Activated CD8-positive, alpha-beta T cell treated with anti-CD3 and anti-CD28 coated beads for 36 hours (primary cell): ENCODE data around the gene CDH2. TPM values are rescaled to one million over a fixed set of nuclear protein-coding genes. Genes with fewer than 3 reads are reported as not detected.

Source experiments
- ATAC-seq: fragments of 200-7000 bp; cut with Tn5 transposase; one replicate; pipeline ENCODE4 v1.10.0; 2021; ENCODE audit warnings: mild to moderate bottlenecking, moderate library complexity
- CTCF ChIA-PET: fragments of 350-600 bp; sonication (Branson Sonifier 250); formaldehyde crosslinking; loops from one replicate; lab custom pipeline; 2021; ENCODE audit warnings: antibody characterized with exemption; lab: Charles Lee
- POLR2A ChIA-PET: fragments of 350-600 bp; sonication (Branson Sonifier 250); formaldehyde crosslinking; loops from one replicate; lab custom pipeline; 2021; ENCODE audit warnings: antibody characterized with exemption; lab: Charles Lee
- DNase-seq: peaks from one replicate; pipeline ENCODE4 v3.0.0-alpha.2; 2020
- H3K27ac Mint-ChIP-seq: one replicate; pipeline ENCODE4 v1.8.0; 2021; ENCODE audit warnings: mild to moderate bottlenecking, mixed read lengths
- H3K27me3 Mint-ChIP-seq: one replicate; pipeline ENCODE4 v1.8.0; 2021; ENCODE audit warnings: mixed read lengths
- H3K36me3 Mint-ChIP-seq: one replicate; pipeline ENCODE4 v1.8.0; 2021; ENCODE audit warnings: low read depth, mixed read lengths
- H3K4me1 Mint-ChIP-seq: one replicate; pipeline ENCODE4 v1.8.0; 2021; ENCODE audit warnings: low read depth, mixed read lengths
- H3K4me3 Mint-ChIP-seq: one replicate; pipeline ENCODE4 v1.8.0; 2021; ENCODE audit warnings: mild to moderate bottlenecking, moderate library complexity, mixed read lengths
- H3K9me3 Mint-ChIP-seq: one replicate; pipeline ENCODE4 v1.8.0; 2021; ENCODE audit warnings: mixed read lengths
- CTCF ChIP-seq: fragments of 200-600 bp; IDR thresholded peaks from one replicate; pipeline ENCODE4 v1.8.0; 2022; ENCODE audit warnings: antibody characterized with exemption, mild to moderate bottlenecking
- intact Hi-C: fragments of 100-400 bp; cut with micrococcal nuclease; formaldehyde crosslinking; loops from one replicate; pipeline ENCODE4 v1.10.0; 2022
- total RNA-seq, 2 experiments: library from RNA; stranded (reverse); gene quantifications; one replicate each; pipeline ENCODE4 v1.2.3, GENCODE V29; 2021

The CDH2 gene
- total RNA-seq, 2 experiments from 2014 or later: 0.18 TPM; not detected in 1

GRCh38 chr18:28059861-28060260 is 117.1 kb downstream of the CDH2 start:
- Mint-ChIP-seq H3K27ac (no peak overlapping the region), H3K4me3 (no peak overlapping the region), H3K9me3 (peaks cover 7% of the 10 kb centered on the region), H3K36me3 (no peaks in the 10 kb centered on the region), H3K27me3 (no peaks in the 10 kb centered on the region), H3K4me1 (no peaks in the 10 kb centered on the region)
- no peak for DNase-seq
- no peak for TF ChIP-seq CTCF
- ATAC-seq: no peak
- intact Hi-C loops: no loop called here
- CTCF ChIA-PET: no interaction called here
- POLR2A ChIA-PET: no interaction called here

- no peak overlapping the region for H3K4me3 Mint-ChIP-seq
- no peak for TF ChIP-seq CTCF
- POLR2A ChIA-PET: no interaction called here
- no peaks in the 10 kb centered on the region for H3K36me3 Mint-ChIP-seq
- no peaks in the 10 kb centered on the region for H3K4me1 Mint-ChIP-seq
- H3K9me3 Mint-ChIP-seq: peaks cover 3% of the 10 kb centered on the region
- no peaks in the 10 kb centered on the region for H3K27me3 Mint-ChIP-seq
- ATAC-seq: no peak
- CTCF ChIA-PET: no interaction called here
- no peak overlapping the region for H3K27ac Mint-ChIP-seq
- no peak for DNase-seq
- intact Hi-C loops: no loop called here
These were observed 126.4 kb downstream of the CDH2 start for GRCh38 chr18:28050545-28050944.

- Mint-ChIP-seq H3K9me3 (peaks cover 1% of the 10 kb centered on the region), H3K4me3 (no peak overlapping the region), H3K27ac (no peak overlapping the region), H3K4me1 (no peaks in the 10 kb centered on the region), H3K27me3 (no peaks in the 10 kb centered on the region), H3K36me3 (no peaks in the 10 kb centered on the region)
- CTCF ChIA-PET: no interaction called here
- intact Hi-C loops: no loop called here
- no peak for TF ChIP-seq CTCF
- DNase-seq (no peak), ATAC-seq (no peak)
- POLR2A ChIA-PET: no interaction called here
These were observed 128.3 kb downstream of the CDH2 start for GRCh38 chr18:28048612-28049011.

- no peaks in the 10 kb centered on the region for H3K9me3 Mint-ChIP-seq
- POLR2A ChIA-PET: no interaction called here
- H3K4me3 Mint-ChIP-seq: no peak overlapping the region
- ATAC-seq (no peak), DNase-seq (no peak)
- TF ChIP-seq CTCF: no peak
- intact Hi-C loops: no loop called here
- no peak overlapping the region for H3K27ac Mint-ChIP-seq
- CTCF ChIA-PET: no interaction called here
- H3K36me3 Mint-ChIP-seq: no peaks in the 10 kb centered on the region
- H3K27me3 Mint-ChIP-seq: no peaks in the 10 kb centered on the region
- no peaks in the 10 kb centered on the region for H3K4me1 Mint-ChIP-seq
These were observed 131.1 kb downstream of the CDH2 start for GRCh38 chr18:28045880-28046279.

- DNase-seq (no peak), ATAC-seq (no peak)
- intact Hi-C loops: no loop called here
- ChIA-PET POLR2A (no interaction called here), CTCF (no interaction called here)
- H3K4me3 Mint-ChIP-seq: no peak overlapping the region
- H3K27me3 Mint-ChIP-seq: no peaks in the 10 kb centered on the region
- no peak for TF ChIP-seq CTCF
- H3K9me3 Mint-ChIP-seq: no peaks in the 10 kb centered on the region
- no peaks in the 10 kb centered on the region for H3K4me1 Mint-ChIP-seq
- H3K27ac Mint-ChIP-seq: no peak overlapping the region
- H3K36me3 Mint-ChIP-seq: no peaks in the 10 kb centered on the region
These were observed 131.6 kb downstream of the CDH2 start for GRCh38 chr18:28045176-28045810.
